Naive thymus-derived CD4-positive, alpha-beta T cell (primary cell): ENCODE measurements around the gene SPG21. TPM values are rescaled to one million over a fixed set of nuclear protein-coding genes. Genes with fewer than 3 reads are reported as not detected.

Source experiments
- ATAC-seq: fragments of 150-1000 bp; cut with Tn5 transposase; 2 replicates; pipeline ENCODE4 v1.10.0; 2021; ENCODE audit warnings: mild to moderate bottlenecking, moderate library complexity
- CTCF ChIA-PET: fragments of 350-600 bp; sonication (Branson Sonifier 250); formaldehyde crosslinking; loops from one replicate; lab custom pipeline; 2021; ENCODE audit warnings: antibody characterized with exemption; lab: Charles Lee
- POLR2A ChIA-PET: fragments of 350-600 bp; sonication (Branson Sonifier 250); formaldehyde crosslinking; loops from one replicate; lab custom pipeline; 2021; ENCODE audit warnings: antibody characterized with exemption, inconsistent platforms; lab: Charles Lee
- DNase-seq, 9 donors: peaks; one replicate each; pipeline versions ENCODE4 v3.0.0 to v3.0.0-alpha.2; 2020 to 2022; ENCODE audit warnings: mixed read lengths in 1 of 9
- H3K27ac ChIP-seq: one replicate; pipeline ENCODE4 v1.7.0; 2013; ENCODE audit warnings: mild to moderate bottlenecking, low read depth, low read length, moderate library complexity
- H3K27me3 ChIP-seq, 2 donors: one replicate each; pipeline ENCODE4 v1.7.0; 2013; ENCODE audit warnings: low read length in 2 of 2, mild to moderate bottlenecking in 2 of 2, moderate library complexity in 2 of 2; ENCODE audit not compliant: control insufficient read depth in 2 of 2, insufficient read depth in 2 of 2
- H3K36me3 ChIP-seq, 3 experiments: 1 replicate in 2 of 3; 2 replicates in 1 of 3; pipeline ENCODE4 v1.7.0; 2013; ENCODE audit warnings: low read length in 3 of 3, mild to moderate bottlenecking in 3 of 3, moderate library complexity in 1 of 3; ENCODE audit not compliant: insufficient read depth in 3 of 3, control insufficient read depth in 2 of 3
- H3K4me1 ChIP-seq, 2 donors: one replicate each; pipeline ENCODE4 v1.7.0; 2013; ENCODE audit warnings: low read length in 2 of 2, mild to moderate bottlenecking in 2 of 2, moderate library complexity in 1 of 2; ENCODE audit not compliant: control insufficient read depth in 2 of 2, insufficient read depth in 2 of 2
- H3K4me3 ChIP-seq: 2 replicates; pipeline ENCODE4 v1.7.0; 2013; ENCODE audit warnings: mild to moderate bottlenecking, low read length
- H3K9me3 ChIP-seq, 3 experiments: 1 replicate in 2 of 3; 2 replicates in 1 of 3; pipeline ENCODE4 v1.7.0; 2013; ENCODE audit warnings: low read length in 3 of 3; ENCODE audit not compliant: control insufficient read depth in 2 of 3
- H3K27ac Mint-ChIP-seq, 9 donors: one replicate each; pipeline ENCODE4 v1.8.0; 2020 to 2022; ENCODE audit warnings: mixed read lengths in 9 of 9, mild to moderate bottlenecking in 8 of 9, moderate library complexity in 5 of 9, inconsistent platforms in 2 of 9
- H3K27me3 Mint-ChIP-seq, 5 donors: one replicate each; pipeline ENCODE4 v1.8.0; 2021 to 2022; ENCODE audit warnings: mixed read lengths in 5 of 5, mild to moderate bottlenecking in 1 of 5
- H3K36me3 Mint-ChIP-seq, 5 donors: one replicate each; pipeline ENCODE4 v1.8.0; 2020 to 2022; ENCODE audit warnings: mixed read lengths in 5 of 5, mild to moderate bottlenecking in 3 of 5, inconsistent platforms in 1 of 5
- H3K4me1 Mint-ChIP-seq, 7 donors: one replicate each; pipeline ENCODE4 v1.8.0; 2020 to 2022; ENCODE audit warnings: mixed read lengths in 7 of 7, mild to moderate bottlenecking in 3 of 7, inconsistent platforms in 1 of 7
- H3K4me3 Mint-ChIP-seq, 10 donors: one replicate each; pipeline ENCODE4 v1.8.0; 2020 to 2022; ENCODE audit warnings: mild to moderate bottlenecking in 10 of 10, mixed read lengths in 10 of 10, moderate library complexity in 6 of 10, inconsistent platforms in 2 of 10
- H3K9me3 Mint-ChIP-seq, 11 donors: one replicate each; pipeline ENCODE4 v1.8.0; 2020 to 2022; ENCODE audit warnings: mixed read lengths in 11 of 11, mild to moderate bottlenecking in 4 of 11, inconsistent platforms in 1 of 11, moderate library complexity in 1 of 11
- intact Hi-C, 2 donors: fragments of 100-400 bp; cut with micrococcal nuclease; formaldehyde crosslinking; loops; one replicate each; pipeline ENCODE4 v1.15.1; 2023
- polyA plus RNA-seq, 2 donors: library from polyadenylated mRNA; unstranded; fragments of 300-500 nt; fragmentation: Illumina TruSeq; gene quantifications; one replicate each; pipeline ENCODE4 v1.2.3, GENCODE V29; 2021
- total RNA-seq, 6 experiments: library from RNA in 5 of 6; stranded (reverse) in 5 of 6; gene quantifications; 1 replicate in 5 of 6; 2 replicates in 1 of 6; pipeline ENCODE4 v1.2.3 and lab custom pipeline; 2021 to 2026

The SPG21 gene, protein sequence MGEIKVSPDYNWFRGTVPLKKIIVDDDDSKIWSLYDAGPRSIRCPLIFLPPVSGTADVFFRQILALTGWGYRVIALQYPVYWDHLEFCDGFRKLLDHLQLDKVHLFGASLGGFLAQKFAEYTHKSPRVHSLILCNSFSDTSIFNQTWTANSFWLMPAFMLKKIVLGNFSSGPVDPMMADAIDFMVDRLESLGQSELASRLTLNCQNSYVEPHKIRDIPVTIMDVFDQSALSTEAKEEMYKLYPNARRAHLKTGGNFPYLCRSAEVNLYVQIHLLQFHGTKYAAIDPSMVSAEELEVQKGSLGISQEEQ
- total RNA-seq = 10 to 100 TPM; 42.5 to 72.3 (median 60.0) TPM
- 100 to 1,000 TPM; 123 to 140 TPM for polyA plus RNA-seq
- 30.0 reads per million, percentile 60 among the genes with 10 or more reads in this experiment for total RNA-seq (lab: John Stamatoyannopoulos, UW)

DNA sequence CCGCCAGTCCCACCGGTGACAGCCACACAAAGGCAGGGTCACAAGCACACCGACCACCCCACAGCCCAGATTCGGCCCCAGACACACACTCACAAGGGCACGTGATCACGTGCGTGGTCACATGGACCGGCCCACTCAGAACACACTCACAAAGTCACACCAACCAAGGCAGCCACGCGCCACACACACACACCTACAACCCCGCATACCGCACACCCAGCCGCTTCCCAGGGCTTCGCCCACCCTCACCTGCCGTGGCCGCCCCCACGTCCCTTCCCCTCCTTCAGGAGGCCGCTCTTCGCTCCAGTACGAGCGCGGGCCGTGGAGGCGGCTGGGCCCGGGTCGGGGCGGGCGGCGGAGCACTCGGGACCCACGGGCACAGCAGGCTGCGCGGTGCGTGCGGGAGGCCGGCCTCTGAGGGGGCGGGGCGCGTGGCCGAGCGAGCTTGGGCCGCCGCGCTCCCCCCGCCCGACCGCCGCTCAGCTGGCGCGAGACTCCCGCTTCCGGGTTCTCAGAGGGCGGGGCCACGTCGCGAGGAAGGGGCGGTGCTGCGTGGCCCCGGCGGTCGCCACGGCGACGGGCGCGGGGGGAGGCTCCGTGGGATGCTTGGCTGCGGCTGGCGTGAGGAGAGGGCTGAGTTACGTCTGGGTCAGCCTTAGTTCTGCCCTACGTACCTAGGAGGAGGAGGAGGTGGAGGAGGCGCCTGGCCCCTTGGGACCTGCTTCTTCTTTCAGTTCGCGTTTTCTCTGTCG is at the start of gene SPG21:
Gene SPG21 (minus strand): TSS at position 499 of the 752 bp plus-strand sequence. CDS start 6,345 bp downstream, outside the sequence.
- peak; percentile 77 to 97 (median 85) for DNase-seq
- CTCF ChIA-PET = interaction anchor here (0.7 kb wide), 2 partner anchors 186 to 220 kb away, joined by 3 to 7 read pairs; no protein-coding TSS in a partner anchor
- Histone ChIP-seq H3K27me3 (no peaks in the 10 kb centered on the region), H3K27ac (peak within 1 kb of the TSS; percentile 76), H3K36me3 (peaks cover 0 to 4% (median 0%) of the 10 kb centered on the region in 3 experiments), H3K4me1 (peaks cover 0 to 19% of the 10 kb centered on the region in 2 donors), H3K9me3 (no peaks in the 10 kb centered on the region), H3K4me3 (peak within 1 kb of the TSS; percentile 83)
- Mint-ChIP-seq H3K27ac (peak within 1 kb of the TSS; percentile 91 to 98 (median 94)), H3K27me3 (no peaks in the 10 kb centered on the region), H3K4me1 (peaks cover 33 to 55% (median 48%) of the 10 kb centered on the region in 7 donors), H3K4me3 (peak within 1 kb of the TSS; percentile 93 to 99 (median 97)), H3K9me3 (peaks cover 0 to 1% (median 0%) of the 10 kb centered on the region in 11 donors), H3K36me3 (peaks cover 0 to 6% (median 3%) of the 10 kb centered on the region in 5 donors)
- intact Hi-C loops = loop anchor here (1.0 to 10.0 kb wide), 12 partner anchors 40 to 1515 kb away; partner anchors contain the start of genes CLPX (in 2 of the 2), MTFMT (in 2 of the 2), PLEKHO2 (in 2 of the 2) and PPIB (in 2 of the 2)
- peak; percentile 95 for ATAC-seq
- POLR2A ChIA-PET = interaction anchor here (0.6 to 1.4 kb wide), 5 partner anchors 49 to 602 kb away, joined by 3 to 4 read pairs (median 3); partner anchors contain the start of genes RNU5B-1 and TRIP4

DNA sequence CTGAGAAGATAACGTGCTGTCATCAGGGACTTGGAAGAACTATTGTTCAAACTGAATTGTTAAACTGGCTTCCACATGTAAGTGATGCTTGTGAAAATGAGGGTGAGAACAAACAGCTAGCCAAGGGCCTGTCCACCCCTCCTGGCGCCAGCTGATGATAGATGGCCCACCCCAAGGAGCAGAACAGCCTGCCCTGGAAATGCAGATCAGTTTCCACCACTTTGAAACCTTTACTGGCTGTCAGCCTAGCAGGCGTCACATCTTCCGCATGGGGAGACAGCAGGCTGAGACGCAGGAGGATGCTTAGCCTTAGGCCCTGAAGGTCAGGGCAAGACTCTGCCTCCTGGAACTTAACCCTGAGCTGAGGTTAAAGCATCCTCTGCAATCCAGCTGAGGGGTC is 49.1 kb upstream of the SPG21 start:
- Mint-ChIP-seq H3K4me1 (peaks cover 0 to 4% (median under 1%) of the 10 kb centered on the region in 7 donors), H3K36me3 (no peaks in the 10 kb centered on the region), H3K4me3 (no peak overlapping the region), H3K27ac (no peak overlapping the region), H3K9me3 (no peaks in the 10 kb centered on the region), H3K27me3 (peaks cover 0 to 12% (median 0%) of the 10 kb centered on the region in 5 donors)
- H3K4me3 ChIP-seq = no peak overlapping the region
- no peak overlapping the region for H3K27ac ChIP-seq
- CTCF ChIA-PET = no interaction called here
- ATAC-seq = no peak
- intact Hi-C loops = no loop called here
- POLR2A ChIA-PET = no interaction called here
- no peaks in the 10 kb centered on the region for H3K27me3 ChIP-seq
- H3K36me3 ChIP-seq = no peaks in the 10 kb centered on the region
- no peaks in the 10 kb centered on the region for H3K9me3 ChIP-seq
- no peaks in the 10 kb centered on the region for H3K4me1 ChIP-seq
- DNase-seq = no peak

DNA sequence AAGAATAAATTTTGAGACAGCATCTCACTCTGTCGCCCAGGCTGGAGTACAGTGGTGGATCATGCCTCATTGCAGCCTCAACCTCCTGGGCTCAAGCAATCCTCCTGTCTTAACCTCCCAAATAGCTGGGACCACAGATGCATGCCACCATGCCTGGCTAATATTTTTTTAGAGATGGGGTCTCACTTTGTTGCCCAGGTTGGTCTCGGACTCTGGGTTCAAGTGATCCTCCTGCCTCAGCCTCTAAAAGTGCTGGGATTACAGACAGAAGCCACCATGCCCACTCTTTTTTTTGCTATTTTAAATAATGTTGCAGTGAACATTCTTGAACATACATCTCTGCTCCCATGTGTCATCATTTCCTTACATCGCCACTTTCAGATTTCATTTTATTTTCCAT is 48.7 kb upstream of the SPG21 start:
- Histone ChIP-seq H3K36me3 (no peaks in the 10 kb centered on the region), H3K9me3 (no peaks in the 10 kb centered on the region), H3K27me3 (no peaks in the 10 kb centered on the region), H3K4me1 (no peaks in the 10 kb centered on the region), H3K4me3 (no peak overlapping the region), H3K27ac (no peak overlapping the region)
- DNase-seq (no peak), ATAC-seq (no peak)
- ChIA-PET CTCF (no interaction called here), POLR2A (no interaction called here)
- H3K27me3 Mint-ChIP-seq = peaks cover 0 to 12% (median 0%) of the 10 kb centered on the region in 5 donors
- no peak overlapping the region for H3K4me3 Mint-ChIP-seq
- H3K4me1 Mint-ChIP-seq = peaks cover 2 to 8% (median 5%) of the 10 kb centered on the region in 7 donors
- H3K27ac Mint-ChIP-seq = no peak overlapping the region
- H3K36me3 Mint-ChIP-seq = no peaks in the 10 kb centered on the region
- H3K9me3 Mint-ChIP-seq = no peaks in the 10 kb centered on the region
- intact Hi-C loops = no loop called here

DNA sequence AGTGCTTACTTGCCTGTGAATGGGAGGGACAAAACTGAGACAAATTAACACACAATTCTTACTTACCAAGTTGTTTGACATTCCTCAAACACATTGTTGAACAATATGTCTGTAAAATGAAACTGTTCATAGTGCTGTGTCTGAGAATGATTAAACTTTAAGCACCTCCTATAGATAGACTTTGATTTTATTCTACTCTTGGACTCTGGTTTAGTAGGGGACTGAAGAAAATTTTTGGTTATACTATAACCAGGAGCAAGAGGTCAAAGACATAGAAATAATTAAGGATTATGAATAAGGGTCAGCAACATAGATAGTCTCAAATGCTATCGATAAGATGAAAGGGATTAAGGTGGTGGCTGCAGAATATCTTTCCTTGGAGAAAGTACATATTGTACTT is 47.6 kb upstream of the SPG21 start:
- no peaks in the 10 kb centered on the region for H3K9me3 ChIP-seq

DNA sequence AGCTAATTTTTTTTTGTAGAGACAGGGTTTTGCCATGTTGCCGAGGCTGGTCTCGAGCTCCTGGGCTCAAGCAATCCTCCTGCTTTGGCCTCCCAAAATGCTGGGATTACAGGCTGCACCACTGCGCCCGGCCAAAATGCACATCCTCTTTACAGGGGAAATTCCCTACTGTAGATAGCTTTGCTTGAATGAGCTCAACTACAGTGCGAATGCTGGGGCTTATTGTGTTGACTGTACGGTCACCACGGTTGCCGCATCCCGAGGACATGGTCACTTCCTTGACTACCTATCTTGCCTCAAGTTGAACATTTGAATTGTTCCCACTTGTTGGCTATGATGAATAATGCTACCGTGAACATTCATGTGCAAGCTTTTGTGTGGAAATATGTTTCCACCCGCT is 45.0 kb upstream of the SPG21 start:
- ATAC-seq (no peak), DNase-seq (no peak)
- Histone ChIP-seq H3K9me3 (no peaks in the 10 kb centered on the region), H3K36me3 (no peaks in the 10 kb centered on the region), H3K4me1 (no peaks in the 10 kb centered on the region), H3K27me3 (no peaks in the 10 kb centered on the region), H3K27ac (no peak overlapping the region), H3K4me3 (no peak overlapping the region)
- ChIA-PET CTCF (interaction anchor here (1.1 to 1.3 kb wide), 2 partner anchors 41 to 350 kb away, joined by 4 to 5 read pairs; partner anchors contain the start of gene KBTBD13), POLR2A (interaction anchor here (0.5 to 1.5 kb wide), 2 partner anchors 14 to 263 kb away, joined by 3 to 6 read pairs; no protein-coding TSS in a partner anchor)
- Mint-ChIP-seq H3K36me3 (no peaks in the 10 kb centered on the region), H3K4me3 (no peak overlapping the region), H3K4me1 (peaks cover 6 to 25% (median 13%) of the 10 kb centered on the region in 7 donors), H3K27ac (no peak overlapping the region), H3K9me3 (no peaks in the 10 kb centered on the region), H3K27me3 (peaks cover 4 to 34% (median 11%) of the 10 kb centered on the region in 5 donors)
- intact Hi-C loops = no loop called here

More for the DNA sequence above, 47.6 kb upstream of the SPG21 start:
- H3K27ac ChIP-seq = no peak overlapping the region
- H3K4me3 Mint-ChIP-seq = no peak overlapping the region
- no peaks in the 10 kb centered on the region for H3K4me1 ChIP-seq
- no peaks in the 10 kb centered on the region for H3K27me3 ChIP-seq
- no peak overlapping the region for H3K27ac Mint-ChIP-seq
- intact Hi-C loops = no loop called here
- H3K36me3 ChIP-seq = no peaks in the 10 kb centered on the region
- ChIA-PET POLR2A (no interaction called here), CTCF (no interaction called here)
- peaks cover 6 to 15% (median 9%) of the 10 kb centered on the region in 7 donors for H3K4me1 Mint-ChIP-seq
- DNase-seq = no peak
- H3K9me3 Mint-ChIP-seq = no peaks in the 10 kb centered on the region
- H3K27me3 Mint-ChIP-seq = peaks cover 0 to 17% (median 4%) of the 10 kb centered on the region in 5 donors
- H3K36me3 Mint-ChIP-seq = no peaks in the 10 kb centered on the region
- ATAC-seq = no peak
- no peak overlapping the region for H3K4me3 ChIP-seq

DNA sequence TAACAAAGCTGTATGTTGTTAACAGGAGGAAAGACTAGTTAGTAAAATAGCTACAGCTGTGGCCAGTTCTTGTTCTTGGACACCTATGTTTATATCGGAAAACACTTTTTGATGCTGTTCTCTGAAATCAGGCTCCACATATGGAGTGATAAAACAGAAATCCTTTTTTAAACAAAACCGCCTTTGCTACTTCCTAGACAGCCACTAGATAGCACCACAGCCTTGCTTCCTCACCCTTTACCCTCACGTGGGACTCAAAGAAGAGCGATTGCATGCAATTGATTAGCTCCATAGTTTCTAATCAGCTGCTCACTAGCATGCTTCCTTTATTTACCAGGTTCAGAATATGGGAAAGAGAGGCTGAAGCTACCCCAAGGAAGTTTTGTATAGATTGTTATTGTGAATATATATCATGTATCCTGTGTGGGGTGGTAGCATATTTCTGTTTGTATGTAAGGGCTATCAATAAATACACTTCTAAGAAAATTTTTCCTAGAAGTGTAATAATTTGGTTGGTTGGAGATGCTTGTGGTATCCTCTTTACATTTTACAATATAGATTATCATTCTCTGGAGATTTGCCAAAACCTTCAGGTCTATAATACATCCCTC is 44.0 kb upstream of the SPG21 start:
- Mint-ChIP-seq H3K4me1 (peaks cover 6 to 26% (median 13%) of the 10 kb centered on the region in 7 donors), H3K36me3 (no peaks in the 10 kb centered on the region), H3K27me3 (peaks cover 4 to 34% (median 11%) of the 10 kb centered on the region in 5 donors), H3K27ac (no peak overlapping the region), H3K9me3 (no peaks in the 10 kb centered on the region), H3K4me3 (peak overlapping the region in 1 of 10 donors; percentile 23)
- Histone ChIP-seq H3K9me3 (no peaks in the 10 kb centered on the region), H3K27ac (no peak overlapping the region), H3K4me1 (no peaks in the 10 kb centered on the region), H3K36me3 (peaks cover 0 to 4% (median 0%) of the 10 kb centered on the region in 3 experiments), H3K4me3 (no peak overlapping the region), H3K27me3 (no peaks in the 10 kb centered on the region)
- ATAC-seq (peak; percentile 50), DNase-seq (peak in 5 of 9 donors; percentile 31 to 52 (median 39))
- intact Hi-C loops = loop anchor here in 1 of 2 donors (1.0 kb wide), 4 partner anchors 45 to 352 kb away; partner anchors contain the start of gene CLPX
- CTCF ChIA-PET = interaction anchor here (0.6 to 1.3 kb wide), 9 partner anchors 9 to 623 kb away, joined by 3 to 11 read pairs (median 4); partner anchors contain the start of gene KBTBD13
- POLR2A ChIA-PET = interaction anchor here (0.6 to 1.5 kb wide), 3 partner anchors 264 to 1265 kb away, joined by 3 to 6 read pairs (median 5); partner anchors contain the start of gene RNU5B-1
